Upper lobe of right lung (tissue), 1 donor: ENCODE measurements around the gene BMPER. TPM values are rescaled to one million over a fixed set of nuclear protein-coding genes. Genes with fewer than 3 reads are reported as not detected.

Source experiments
- ATAC-seq: fragments of 200-7000 bp; cut with Tn5 transposase; one replicate; pipeline ENCODE4 v1.9.1; 2020; ENCODE audit warnings: mild to moderate bottlenecking, moderate library complexity
- DNase-seq: peaks from one replicate; pipeline ENCODE4 v3.0.0-alpha.2; 2020
- H3K27ac ChIP-seq: fragments of 200-600 bp; one replicate; pipeline ENCODE4 v1.8.0; 2022
- H3K27me3 ChIP-seq: fragments of 200-600 bp; one replicate; pipeline ENCODE4 v1.8.0; 2022; ENCODE audit warnings: mild to moderate bottlenecking
- H3K36me3 ChIP-seq: fragments of 200-600 bp; one replicate; pipeline ENCODE4 v1.8.0; 2022
- H3K4me1 ChIP-seq: fragments of 200-600 bp; one replicate; pipeline ENCODE4 v1.8.0; 2022
- H3K4me3 ChIP-seq: fragments of 200-600 bp; one replicate; pipeline ENCODE4 v1.8.0; 2022; ENCODE audit warnings: mild to moderate bottlenecking
- H3K9me3 ChIP-seq: fragments of 200-600 bp; one replicate; pipeline ENCODE4 v1.8.0; 2022
- intact Hi-C: fragments of 100-400 bp; cut with DNase I; formaldehyde crosslinking; loops from one replicate; pipeline ENCODE4 v1.11.0; 2022
- total RNA-seq: library from RNA; stranded (reverse); fragmentation: NEBNext Ultra II Directional; extraction: Animal tissue kit (Norgen Biotek cat#: 25700); gene quantifications from one replicate; pipeline ENCODE4 v1.2.1, GENCODE V29; 2021
- TF ChIP-seq, protein P1 (sequence below): fragments of 200-600 bp; IDR thresholded peaks from one replicate; pipeline ENCODE4 v1.8.0; 2022; ENCODE audit warnings: antibody characterized with exemption
- donor health status: DM: no; HTN: yes; CAD: no; lungs with severe emphysema.

The BMPER gene
- total RNA-seq, 1 donor from 2014 or later, result 10.0 TPM

GRCh38 chr7:33870120-33870519, 35.2 kb upstream of the BMPER start:
- Histone ChIP-seq H3K27ac (no peak overlapping the region), H3K27me3 (no peaks in the 10 kb centered on the region), H3K36me3 (no peaks in the 10 kb centered on the region), H3K4me1 (no peaks in the 10 kb centered on the region), H3K4me3 (no peak overlapping the region), H3K9me3 (no peaks in the 10 kb centered on the region)
- TF ChIP-seq, protein P1, sequence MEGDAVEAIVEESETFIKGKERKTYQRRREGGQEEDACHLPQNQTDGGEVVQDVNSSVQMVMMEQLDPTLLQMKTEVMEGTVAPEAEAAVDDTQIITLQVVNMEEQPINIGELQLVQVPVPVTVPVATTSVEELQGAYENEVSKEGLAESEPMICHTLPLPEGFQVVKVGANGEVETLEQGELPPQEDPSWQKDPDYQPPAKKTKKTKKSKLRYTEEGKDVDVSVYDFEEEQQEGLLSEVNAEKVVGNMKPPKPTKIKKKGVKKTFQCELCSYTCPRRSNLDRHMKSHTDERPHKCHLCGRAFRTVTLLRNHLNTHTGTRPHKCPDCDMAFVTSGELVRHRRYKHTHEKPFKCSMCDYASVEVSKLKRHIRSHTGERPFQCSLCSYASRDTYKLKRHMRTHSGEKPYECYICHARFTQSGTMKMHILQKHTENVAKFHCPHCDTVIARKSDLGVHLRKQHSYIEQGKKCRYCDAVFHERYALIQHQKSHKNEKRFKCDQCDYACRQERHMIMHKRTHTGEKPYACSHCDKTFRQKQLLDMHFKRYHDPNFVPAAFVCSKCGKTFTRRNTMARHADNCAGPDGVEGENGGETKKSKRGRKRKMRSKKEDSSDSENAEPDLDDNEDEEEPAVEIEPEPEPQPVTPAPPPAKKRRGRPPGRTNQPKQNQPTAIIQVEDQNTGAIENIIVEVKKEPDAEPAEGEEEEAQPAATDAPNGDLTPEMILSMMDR, result no peak
- DNase-seq (no peak), ATAC-seq (no peak)
- intact Hi-C loops, result no loop called here

GRCh38 chr7:33872870-33873269, 32.5 kb upstream of the BMPER start:
- Histone ChIP-seq H3K4me1 (no peaks in the 10 kb centered on the region), H3K4me3 (no peak overlapping the region), H3K9me3 (no peaks in the 10 kb centered on the region), H3K36me3 (no peaks in the 10 kb centered on the region), H3K27ac (no peak overlapping the region), H3K27me3 (no peaks in the 10 kb centered on the region)
- TF ChIP-seq, protein P1, result no peak
- ATAC-seq (no peak), DNase-seq (no peak)
- intact Hi-C loops, result no loop called here

GRCh38 chr7:33873518-33873917, 31.8 kb upstream of the BMPER start:
- intact Hi-C loops, result no loop called here
- DNase-seq, result no peak
- H3K27me3 ChIP-seq, result no peaks in the 10 kb centered on the region
- ATAC-seq, result no peak
- TF ChIP-seq, protein P1, result no peak
- no peak overlapping the region for H3K4me3 ChIP-seq
- no peaks in the 10 kb centered on the region for H3K36me3 ChIP-seq
- H3K9me3 ChIP-seq, result no peaks in the 10 kb centered on the region
- no peaks in the 10 kb centered on the region for H3K4me1 ChIP-seq
- no peak overlapping the region for H3K27ac ChIP-seq

GRCh38 chr7:33873981-33874750, 31.2 kb upstream of the BMPER start:
- H3K27me3 ChIP-seq, result no peaks in the 10 kb centered on the region
- intact Hi-C loops, result no loop called here
- no peaks in the 10 kb centered on the region for H3K36me3 ChIP-seq
- no peak overlapping the region for H3K4me3 ChIP-seq
- TF ChIP-seq, protein P1, result no peak
- no peaks in the 10 kb centered on the region for H3K4me1 ChIP-seq
- no peak overlapping the region for H3K27ac ChIP-seq
- no peaks in the 10 kb centered on the region for H3K9me3 ChIP-seq
- no peak for ATAC-seq
- DNase-seq, result no peak

DNA sequence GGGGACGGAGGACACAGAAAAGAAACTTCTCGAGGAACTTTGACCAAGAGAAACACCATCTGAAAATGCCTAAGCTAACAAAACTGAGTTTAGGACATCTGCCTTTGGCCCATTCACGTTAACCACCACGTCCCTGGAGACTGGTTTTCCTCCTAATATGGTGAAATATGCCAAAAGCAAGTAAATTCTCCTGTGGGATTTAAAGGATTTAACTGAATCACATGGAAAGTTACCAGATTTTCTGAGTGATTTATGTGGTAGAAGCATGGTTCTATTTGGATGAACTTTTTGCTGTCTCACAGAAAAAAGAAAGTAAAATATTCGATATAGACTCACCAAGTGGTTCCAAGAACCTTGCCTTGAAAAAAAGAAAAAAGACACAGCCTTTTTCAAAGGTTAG, 30.4 kb upstream of the BMPER start:
- Histone ChIP-seq H3K27me3 (no peaks in the 10 kb centered on the region), H3K4me3 (no peak overlapping the region), H3K36me3 (no peaks in the 10 kb centered on the region), H3K9me3 (no peaks in the 10 kb centered on the region), H3K27ac (no peak overlapping the region), H3K4me1 (no peaks in the 10 kb centered on the region)
- DNase-seq (no peak), ATAC-seq (no peak)
- intact Hi-C loops, result no loop called here
- TF ChIP-seq, protein P1, result no peak
